ENCODE results near the gene MPHOSPH8.

The MPHOSPH8 gene

DNA sequence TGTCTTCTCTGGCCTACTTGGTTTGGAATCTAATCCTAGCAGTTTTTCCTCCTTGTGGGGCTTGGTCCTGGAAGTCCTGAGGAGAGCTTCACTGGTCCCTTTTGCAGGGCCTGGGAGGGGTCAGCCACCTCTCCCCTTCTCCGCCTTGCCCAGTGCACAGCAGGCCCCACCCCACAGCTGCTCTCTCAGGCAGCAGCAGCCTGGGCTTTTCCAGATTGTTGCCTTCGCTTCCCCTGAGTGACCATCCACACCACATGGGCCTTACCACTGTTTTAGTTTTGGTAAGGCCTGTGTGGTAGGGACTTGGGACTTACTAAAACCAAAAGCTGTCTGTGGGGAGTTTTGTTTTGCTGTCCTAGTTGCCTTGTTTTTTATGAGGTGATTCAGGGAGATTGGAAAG lies 11.5 kb downstream of the MPHOSPH8 start:
- Histone ChIP-seq H3K27me3 (ENCODE audit: control insufficient read depth, insufficient read depth, low read length) (no peaks in the 10 kb centered on the region), H3K27ac (ENCODE audit: low read depth, low read length) (no peak overlapping the region), H3K4me1 (ENCODE audit: control insufficient read depth, insufficient read depth, low read length) (no peaks in the 10 kb centered on the region), H3K9ac (ENCODE audit: low read length) (no peak overlapping the region), H3K36me3 (ENCODE audit: control insufficient read depth, insufficient read depth, low read length) (peaks cover 22% of the 10 kb centered on the region), H3K4me3 (ENCODE audit: low read length) (no peak overlapping the region)

- H3K9ac ChIP-seq (ENCODE audit: low read length), result no peak overlapping the region
- H3K4me3 ChIP-seq (ENCODE audit: low read length), result no peak overlapping the region
- no peaks in the 10 kb centered on the region for H3K27me3 ChIP-seq (ENCODE audit: control insufficient read depth, insufficient read depth, low read length)
- no peak overlapping the region for H3K27ac ChIP-seq (ENCODE audit: low read depth, low read length)
- H3K36me3 ChIP-seq (ENCODE audit: control insufficient read depth, insufficient read depth, low read length), result peaks cover 27% of the 10 kb centered on the region
- H3K4me1 ChIP-seq (ENCODE audit: control insufficient read depth, insufficient read depth, low read length), result no peaks in the 10 kb centered on the region
Observed at GRCh38 chr13:19646063-19646462, 12.6 kb downstream of the MPHOSPH8 start.

- H3K27ac ChIP-seq (ENCODE audit: low read depth, low read length), result no peak overlapping the region
- peaks cover 18% of the 10 kb centered on the region for H3K36me3 ChIP-seq (ENCODE audit: control insufficient read depth, insufficient read depth, low read length)
Observed at GRCh38 chr13:19650742-19651141, 17.3 kb downstream of the MPHOSPH8 start.

DNA sequence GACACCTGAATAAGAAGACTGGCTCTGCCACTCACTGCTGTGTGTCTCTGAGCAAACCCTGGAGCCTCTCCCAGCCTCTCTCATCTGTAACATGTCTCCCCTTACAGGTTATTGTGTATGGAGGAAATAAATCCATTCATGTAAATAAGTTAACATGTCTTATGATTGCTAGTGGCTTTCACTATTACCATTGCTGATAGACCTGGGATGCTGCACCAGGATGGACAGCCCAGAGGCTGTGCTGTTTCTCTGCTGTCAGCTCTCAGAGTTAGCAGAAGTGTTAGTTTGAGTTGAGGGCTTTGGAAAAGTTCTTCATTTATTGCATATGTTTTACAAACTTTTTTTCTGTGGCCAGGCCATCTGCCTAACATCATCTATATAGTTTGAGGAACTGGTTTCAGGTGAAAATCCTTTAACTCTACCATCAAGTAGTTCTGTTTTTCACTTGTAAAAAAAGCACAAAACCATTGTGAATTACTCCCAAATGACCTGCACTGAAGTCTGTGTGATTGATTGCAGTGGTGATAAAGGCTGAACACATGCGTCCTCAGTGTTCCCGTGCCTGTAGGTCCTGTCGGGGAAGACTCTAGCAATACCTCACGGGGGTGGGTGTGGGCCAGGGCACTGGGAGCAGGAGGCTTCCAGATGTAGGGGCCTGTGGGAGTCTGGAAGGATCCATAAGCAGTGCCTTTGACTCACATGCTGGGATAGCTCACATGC lies 24.6 kb downstream of the MPHOSPH8 start:
- Histone ChIP-seq H3K27ac (ENCODE audit: low read depth, low read length) (no peak overlapping the region), H3K9ac (ENCODE audit: low read length) (no peak overlapping the region), H3K36me3 (ENCODE audit: control insufficient read depth, insufficient read depth, low read length) (peaks cover 12% of the 10 kb centered on the region), H3K4me1 (ENCODE audit: control insufficient read depth, insufficient read depth, low read length) (no peaks in the 10 kb centered on the region), H3K4me3 (ENCODE audit: low read length) (no peak overlapping the region), H3K27me3 (ENCODE audit: control insufficient read depth, insufficient read depth, low read length) (no peaks in the 10 kb centered on the region)

More at GRCh38 chr13:19650742-19651141, 17.3 kb downstream of the MPHOSPH8 start:
- no peaks in the 10 kb centered on the region for H3K27me3 ChIP-seq (ENCODE audit: control insufficient read depth, insufficient read depth, low read length)
- H3K4me1 ChIP-seq (ENCODE audit: control insufficient read depth, insufficient read depth, low read length), result no peaks in the 10 kb centered on the region
- H3K4me3 ChIP-seq (ENCODE audit: low read length), result no peak overlapping the region
- H3K9ac ChIP-seq (ENCODE audit: low read length), result no peak overlapping the region

DNA sequence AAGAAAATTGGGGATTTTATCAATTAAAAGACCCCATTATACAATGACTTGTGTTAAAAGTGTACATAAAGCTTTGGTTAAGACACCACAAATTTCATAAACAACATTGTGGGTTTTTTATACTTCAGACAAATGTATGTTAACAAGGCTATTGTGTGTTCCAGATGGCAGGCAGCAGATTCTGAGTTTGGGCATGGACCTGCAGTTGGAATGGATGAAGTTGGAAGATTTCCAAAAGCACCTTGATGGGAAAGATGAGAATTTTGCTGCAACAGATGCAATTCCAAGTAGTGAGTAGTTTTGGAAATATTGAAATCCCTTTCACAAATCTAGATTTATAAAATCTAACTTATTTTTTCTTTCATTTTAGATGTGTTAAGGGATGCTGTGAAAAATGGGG lies 25.4 kb downstream of the MPHOSPH8 start:
- Histone ChIP-seq H3K27ac (ENCODE audit: low read depth, low read length) (no peak overlapping the region), H3K27me3 (ENCODE audit: control insufficient read depth, insufficient read depth, low read length) (no peaks in the 10 kb centered on the region), H3K4me1 (ENCODE audit: control insufficient read depth, insufficient read depth, low read length) (no peaks in the 10 kb centered on the region), H3K4me3 (ENCODE audit: low read length) (no peak overlapping the region), H3K36me3 (ENCODE audit: control insufficient read depth, insufficient read depth, low read length) (peaks cover 19% of the 10 kb centered on the region), H3K9ac (ENCODE audit: low read length) (no peak overlapping the region)

- Histone ChIP-seq H3K27me3 (ENCODE audit: control insufficient read depth, insufficient read depth, low read length) (no peaks in the 10 kb centered on the region), H3K4me1 (ENCODE audit: control insufficient read depth, insufficient read depth, low read length) (no peaks in the 10 kb centered on the region), H3K36me3 (ENCODE audit: control insufficient read depth, insufficient read depth, low read length) (peaks cover 37% of the 10 kb centered on the region), H3K9ac (ENCODE audit: low read length) (no peak overlapping the region), H3K4me3 (ENCODE audit: low read length) (no peak overlapping the region), H3K27ac (ENCODE audit: low read depth, low read length) (no peak overlapping the region)
Observed at GRCh38 chr13:19661126-19661525, 27.7 kb downstream of the MPHOSPH8 start.

DNA sequence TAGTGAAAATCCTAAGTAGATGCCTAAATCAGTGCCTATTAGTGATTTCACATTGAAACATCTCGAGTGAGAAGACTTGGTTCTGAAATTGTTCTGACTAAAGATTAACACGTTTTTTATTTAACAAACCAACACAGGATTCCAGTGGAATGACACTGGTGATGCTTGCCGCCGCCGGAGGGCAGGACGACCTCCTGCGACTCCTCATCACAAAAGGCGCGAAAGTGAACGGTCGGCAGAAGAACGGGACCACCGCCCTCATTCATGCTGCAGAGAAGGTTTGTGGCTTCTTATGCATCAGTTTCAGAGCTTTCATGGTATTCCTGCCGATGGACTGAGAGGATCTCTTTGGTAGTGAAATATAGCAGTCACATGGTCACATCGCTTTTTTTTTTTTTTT lies 28.1 kb downstream of the MPHOSPH8 start:
- Histone ChIP-seq H3K4me3 (ENCODE audit: low read length) (no peak overlapping the region), H3K4me1 (ENCODE audit: control insufficient read depth, insufficient read depth, low read length) (no peaks in the 10 kb centered on the region), H3K9ac (ENCODE audit: low read length) (no peak overlapping the region), H3K36me3 (ENCODE audit: control insufficient read depth, insufficient read depth, low read length) (peaks cover 37% of the 10 kb centered on the region), H3K27me3 (ENCODE audit: control insufficient read depth, insufficient read depth, low read length) (no peaks in the 10 kb centered on the region), H3K27ac (ENCODE audit: low read depth, low read length) (no peak overlapping the region)

DNA sequence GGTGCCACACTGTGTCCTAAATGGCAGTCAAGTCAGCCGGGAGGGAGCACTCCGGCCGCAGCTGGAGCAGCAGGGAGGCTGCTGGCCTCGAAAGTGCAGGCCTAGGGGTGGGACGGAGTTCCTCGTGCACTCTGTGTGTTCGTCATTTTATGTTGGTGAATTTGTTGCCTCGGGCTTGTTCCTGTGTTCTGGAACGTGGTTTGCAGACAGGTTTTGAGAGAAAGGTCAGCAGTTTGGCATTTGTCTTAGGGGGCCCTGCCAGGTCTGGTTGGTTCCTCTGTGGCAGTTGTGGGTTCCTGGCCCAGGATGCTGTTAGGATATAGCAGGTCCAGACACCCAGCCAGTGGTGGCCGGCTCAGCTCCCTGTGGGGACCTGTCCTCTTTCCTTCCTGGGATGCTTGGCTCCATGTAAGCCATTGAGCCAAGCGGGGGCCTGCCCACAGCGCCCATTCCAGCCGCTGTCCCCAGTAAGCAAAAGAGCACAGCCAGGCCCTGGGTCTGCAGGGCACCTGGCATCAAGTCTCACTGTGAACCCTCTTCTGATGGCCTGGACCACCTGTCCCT lies 30.0 kb downstream of the MPHOSPH8 start:
- H3K27me3 ChIP-seq (ENCODE audit: control insufficient read depth, insufficient read depth, low read length), result no peaks in the 10 kb centered on the region
- H3K36me3 ChIP-seq (ENCODE audit: control insufficient read depth, insufficient read depth, low read length), result peaks cover 44% of the 10 kb centered on the region
- H3K4me1 ChIP-seq (ENCODE audit: control insufficient read depth, insufficient read depth, low read length), result no peaks in the 10 kb centered on the region
- H3K27ac ChIP-seq (ENCODE audit: low read depth, low read length), result no peak overlapping the region
- H3K9ac ChIP-seq (ENCODE audit: low read length), result no peak overlapping the region
- H3K4me3 ChIP-seq (ENCODE audit: low read length), result no peak overlapping the region

- no peak overlapping the region for H3K4me3 ChIP-seq (ENCODE audit: low read length)
- H3K27ac ChIP-seq (ENCODE audit: low read depth, low read length), result no peak overlapping the region
- H3K4me1 ChIP-seq (ENCODE audit: control insufficient read depth, insufficient read depth, low read length), result no peaks in the 10 kb centered on the region
- peaks cover 48% of the 10 kb centered on the region for H3K36me3 ChIP-seq (ENCODE audit: control insufficient read depth, insufficient read depth, low read length)
- no peaks in the 10 kb centered on the region for H3K27me3 ChIP-seq (ENCODE audit: control insufficient read depth, insufficient read depth, low read length)
- no peak overlapping the region for H3K9ac ChIP-seq (ENCODE audit: low read length)
Observed at GRCh38 chr13:19664481-19665230, 31.2 kb downstream of the MPHOSPH8 start.

DNA sequence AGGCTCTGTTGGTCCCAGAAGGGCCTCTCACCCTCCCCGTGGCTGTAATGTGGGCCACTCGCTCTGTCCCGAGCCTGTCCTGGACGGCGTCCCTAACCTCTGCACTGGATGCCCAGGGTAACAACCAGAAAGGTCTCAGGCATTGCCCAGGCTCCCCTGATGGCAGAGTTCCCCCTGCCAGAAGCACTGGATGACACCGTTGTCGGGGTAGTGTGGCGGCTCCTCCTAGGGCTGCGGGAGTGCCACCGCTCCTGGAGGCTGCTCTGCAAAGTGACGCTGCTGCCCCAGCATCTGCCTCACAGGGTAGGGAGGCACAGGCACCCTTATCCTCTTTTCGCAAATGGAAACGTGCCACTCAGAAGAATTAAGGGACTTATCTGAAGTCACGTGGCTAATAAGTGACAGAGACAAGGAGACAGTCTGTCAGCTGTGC lies 32.0 kb downstream of the MPHOSPH8 start:
- peaks cover 48% of the 10 kb centered on the region for H3K36me3 ChIP-seq (ENCODE audit: control insufficient read depth, insufficient read depth, low read length)
- H3K4me1 ChIP-seq (ENCODE audit: control insufficient read depth, insufficient read depth, low read length), result no peaks in the 10 kb centered on the region
- no peak overlapping the region for H3K9ac ChIP-seq (ENCODE audit: low read length)
- H3K27ac ChIP-seq (ENCODE audit: low read depth, low read length), result no peak overlapping the region
- H3K27me3 ChIP-seq (ENCODE audit: control insufficient read depth, insufficient read depth, low read length), result no peaks in the 10 kb centered on the region
- H3K4me3 ChIP-seq (ENCODE audit: low read length), result no peak overlapping the region

DNA sequence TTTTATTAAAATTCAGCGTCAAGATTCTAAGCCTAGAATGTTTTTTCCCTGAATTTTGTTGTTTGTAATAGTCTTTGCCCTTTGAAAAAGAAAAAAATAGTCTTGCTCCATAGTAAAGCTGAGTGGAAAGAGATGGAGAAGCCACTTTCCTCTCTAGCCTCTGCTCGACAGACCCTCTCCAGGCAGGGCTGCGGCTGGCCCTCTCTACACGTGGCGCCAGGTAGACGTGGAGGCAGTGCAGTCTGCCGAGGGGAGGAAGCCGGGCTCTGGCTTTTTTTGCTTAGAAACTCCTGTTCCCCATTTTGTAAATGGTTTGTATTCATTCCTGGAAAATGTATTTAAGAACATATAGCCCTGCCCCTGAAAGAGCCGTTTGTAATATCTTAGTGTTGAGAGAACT lies 35.3 kb downstream of the MPHOSPH8 start:
- no peaks in the 10 kb centered on the region for H3K27me3 ChIP-seq (ENCODE audit: control insufficient read depth, insufficient read depth, low read length)
- no peak overlapping the region for H3K27ac ChIP-seq (ENCODE audit: low read depth, low read length)
- H3K9ac ChIP-seq (ENCODE audit: low read length), result no peak overlapping the region
- H3K4me3 ChIP-seq (ENCODE audit: low read length), result no peak overlapping the region
- no peaks in the 10 kb centered on the region for H3K4me1 ChIP-seq (ENCODE audit: control insufficient read depth, insufficient read depth, low read length)
- H3K36me3 ChIP-seq (ENCODE audit: control insufficient read depth, insufficient read depth, low read length), result peaks cover 47% of the 10 kb centered on the region

- no peak overlapping the region for H3K27ac ChIP-seq (ENCODE audit: low read depth, low read length)
- H3K4me1 ChIP-seq (ENCODE audit: control insufficient read depth, insufficient read depth, low read length), result no peaks in the 10 kb centered on the region
- H3K9ac ChIP-seq (ENCODE audit: low read length), result no peak overlapping the region
- H3K4me3 ChIP-seq (ENCODE audit: low read length), result no peak overlapping the region
- H3K36me3 ChIP-seq (ENCODE audit: control insufficient read depth, insufficient read depth, low read length), result peaks cover 38% of the 10 kb centered on the region
- H3K27me3 ChIP-seq (ENCODE audit: control insufficient read depth, insufficient read depth, low read length), result no peaks in the 10 kb centered on the region
Observed at GRCh38 chr13:19670147-19670546, 36.7 kb downstream of the MPHOSPH8 start.
